Fibroblast of lung (primary cell): ENCODE results near the gene IGFL1. TPM values are rescaled to one million over a fixed set of nuclear protein-coding genes. Genes with fewer than 3 reads are reported as not detected.
A peak's percentile ranks its signal among the peaks of the same experiment; 100 is the strongest.
"Not testable (repeated sequence)": the region's sequence is repeated elsewhere in the genome, so short reads cannot be mapped to it uniquely, and the experiment has no call there.

Experiments
- DNase-seq, 2 donors: peaks; one replicate each; pipeline versions ENCODE4 v3.0.0 to v3.0.0-alpha.2; 2010; ENCODE audit warnings: low read depth in 2 of 2
- H2AFZ ChIP-seq: 2 replicates; pipeline ENCODE4 v1.5.1; 2012; ENCODE audit warnings: low read length, control low read depth, inconsistent platforms
- H3K27ac ChIP-seq: 2 replicates; pipeline ENCODE4 v1.5.1; 2011; ENCODE audit warnings: low read length, control low read depth; ENCODE audit not compliant: insufficient read depth
- H3K27me3 ChIP-seq: 2 replicates; pipeline ENCODE4 v1.5.1; 2011; ENCODE audit warnings: mild to moderate bottlenecking, low read length; ENCODE audit not compliant: control insufficient read depth, insufficient read depth
- H3K36me3 ChIP-seq: 2 replicates; pipeline ENCODE4 v1.5.1; 2011; ENCODE audit warnings: low read length; ENCODE audit not compliant: control insufficient read depth, insufficient read depth
- H3K4me1 ChIP-seq: 2 replicates; pipeline ENCODE4 v1.5.1; 2011; ENCODE audit warnings: low read length; ENCODE audit not compliant: control insufficient read depth, insufficient read depth; ENCODE audit errors: extremely low read depth
- H3K4me2 ChIP-seq: 2 replicates; pipeline ENCODE4 v1.5.1; 2011; ENCODE audit warnings: low read length, control low read depth; ENCODE audit not compliant: insufficient read depth; ENCODE audit errors: extremely low read depth
- H3K4me3 ChIP-seq, 4 experiments: fragments of 200-600 bp in 1 of 4; sonication (generic) in 1 of 4; replicated peaks in 1 of 4; 2 replicates each; pipeline ENCODE4 v1.5.1; 2011 to 2016; ENCODE audit warnings: low read length in 4 of 4, low read depth in 3 of 4, mild to moderate bottlenecking in 3 of 4, control low read depth in 2 of 4, inconsistent platforms in 1 of 4, mixed read lengths in 1 of 4; ENCODE audit not compliant: insufficient read depth in 1 of 4; ENCODE audit errors: control extremely low read depth in 1 of 4
- H3K79me2 ChIP-seq: 2 replicates; pipeline ENCODE4 v1.5.1; 2012; ENCODE audit warnings: mild to moderate bottlenecking, low read length, inconsistent platforms; ENCODE audit not compliant: control insufficient read depth, insufficient read depth
- H3K9ac ChIP-seq: 2 replicates; pipeline ENCODE4 v1.5.1; 2011; ENCODE audit warnings: mild to moderate bottlenecking, low read length, control low read depth; ENCODE audit not compliant: insufficient read depth
- H3K9me3 ChIP-seq: 2 replicates; pipeline ENCODE4 v1.5.1; 2012; ENCODE audit warnings: low read depth, low read length; ENCODE audit not compliant: control insufficient read depth, insufficient read depth
- H4K20me1 ChIP-seq: 2 replicates; pipeline ENCODE4 v1.5.1; 2011; ENCODE audit warnings: low read length; ENCODE audit not compliant: control insufficient read depth, insufficient read depth; ENCODE audit errors: extremely low read depth
- EZH2 ChIP-seq: IDR thresholded peaks from 2 replicates; pipeline ENCODE4 v1.5.1; 2012; ENCODE audit warnings: low read length, control low read depth, mild to moderate bottlenecking; ENCODE audit errors: missing control alignments
- polyA plus RNA-seq, 2 donors: library from polyadenylated mRNA; depleted of rRNA in 1 of 2; stranded (reverse) in 1 of 2; unstranded in 1 of 2; fragments of >200 nt; gene quantifications; 2 replicates each; pipeline ENCODE4 v1.2.1, GENCODE V29; 2011 to 2012; ENCODE audit warnings: missing spikeins in 1 of 2
- total RNA-seq: library from RNA; depleted of rRNA; stranded (reverse); fragments of >200 nt; gene quantifications from 2 replicates; pipeline ENCODE4 v1.2.1, GENCODE V29; 2014
- TF ChIP-seq, protein P1 (sequence below), 2 donors: IDR thresholded peaks in 1 of 2; conservative IDR thresholded peaks in 1 of 2; 1 replicate in 1 of 2; 2 replicates in 1 of 2; pipeline ENCODE4 v1.5.1; 2011 to 2012; ENCODE audit warnings: low read length in 2 of 2, control low read depth in 1 of 2, inconsistent platforms in 1 of 2, low read depth in 1 of 2, mild to moderate bottlenecking in 1 of 2

The IGFL1 gene
- total and polyA plus RNA-seq, 2 donors (not counting 1 experiment from before 2014, with no cell fraction given): not detected

DNA sequence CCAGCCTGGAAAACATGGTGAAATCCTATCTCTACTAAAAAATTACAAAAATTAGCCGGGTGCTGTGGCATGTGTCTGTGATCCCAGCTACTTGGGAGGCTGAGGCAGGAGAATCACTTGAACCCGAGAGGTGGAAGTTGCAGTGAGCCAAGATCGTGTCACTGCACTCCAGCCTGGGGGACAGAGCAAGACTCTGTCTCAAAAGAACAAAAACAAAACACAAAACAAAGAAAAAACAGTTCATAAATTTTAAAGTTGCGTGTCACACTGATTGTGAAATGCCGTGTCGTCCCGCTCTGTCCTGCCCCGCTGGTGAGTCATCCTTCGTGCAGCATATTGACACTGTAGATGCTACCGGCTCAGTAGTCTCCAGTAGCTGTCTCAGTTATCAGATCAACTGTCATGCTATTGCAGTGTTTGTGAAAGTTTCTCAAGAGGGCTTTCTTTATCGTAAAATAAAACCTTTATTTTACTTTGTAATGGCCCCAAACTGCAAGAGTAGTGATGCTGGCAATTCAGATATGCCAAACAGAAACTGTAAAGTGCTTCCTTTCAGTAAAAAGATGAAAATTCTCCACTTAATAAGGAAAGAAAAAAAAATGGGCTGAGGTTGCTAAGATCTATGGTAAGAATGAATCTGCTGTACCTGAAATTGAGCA, 36.4 kb upstream of the IGFL1 start:
- no peak for TF ChIP-seq EZH2
- TF ChIP-seq, protein P1, sequence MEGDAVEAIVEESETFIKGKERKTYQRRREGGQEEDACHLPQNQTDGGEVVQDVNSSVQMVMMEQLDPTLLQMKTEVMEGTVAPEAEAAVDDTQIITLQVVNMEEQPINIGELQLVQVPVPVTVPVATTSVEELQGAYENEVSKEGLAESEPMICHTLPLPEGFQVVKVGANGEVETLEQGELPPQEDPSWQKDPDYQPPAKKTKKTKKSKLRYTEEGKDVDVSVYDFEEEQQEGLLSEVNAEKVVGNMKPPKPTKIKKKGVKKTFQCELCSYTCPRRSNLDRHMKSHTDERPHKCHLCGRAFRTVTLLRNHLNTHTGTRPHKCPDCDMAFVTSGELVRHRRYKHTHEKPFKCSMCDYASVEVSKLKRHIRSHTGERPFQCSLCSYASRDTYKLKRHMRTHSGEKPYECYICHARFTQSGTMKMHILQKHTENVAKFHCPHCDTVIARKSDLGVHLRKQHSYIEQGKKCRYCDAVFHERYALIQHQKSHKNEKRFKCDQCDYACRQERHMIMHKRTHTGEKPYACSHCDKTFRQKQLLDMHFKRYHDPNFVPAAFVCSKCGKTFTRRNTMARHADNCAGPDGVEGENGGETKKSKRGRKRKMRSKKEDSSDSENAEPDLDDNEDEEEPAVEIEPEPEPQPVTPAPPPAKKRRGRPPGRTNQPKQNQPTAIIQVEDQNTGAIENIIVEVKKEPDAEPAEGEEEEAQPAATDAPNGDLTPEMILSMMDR (conservative IDR thresholded peaks at IDR 0.05 in 1 of 2, IDR thresholded peaks at IDR 0.05 in 1 of 2; ENCODE audit: low read depth in 1 of 2, low read length in 2 of 2): no peak
- peaks cover 22% of the 10 kb centered on the region for H3K27me3 ChIP-seq
- H3K27ac ChIP-seq: no peak overlapping the region
- H3K4me2 ChIP-seq: peak overlapping the region; percentile 75
- H3K36me3 ChIP-seq: no peaks in the 10 kb centered on the region
- no peaks in the 10 kb centered on the region for H3K79me2 ChIP-seq
- H3K9ac ChIP-seq: no peak overlapping the region
- no peaks in the 10 kb centered on the region for H3K9me3 ChIP-seq
- H3K4me1 ChIP-seq: peaks cover 2% of the 10 kb centered on the region
- no peak overlapping the region for H3K4me3 ChIP-seq
- no peak overlapping the region for H2AFZ ChIP-seq
- no peaks in the 10 kb centered on the region for H4K20me1 ChIP-seq
- peak; percentile 50 to 64 for DNase-seq

- no peak overlapping the region for H3K27ac ChIP-seq
- no peak overlapping the region for H2AFZ ChIP-seq
- peaks cover 2% of the 10 kb centered on the region for H3K4me1 ChIP-seq
- peaks cover 18% of the 10 kb centered on the region for H3K27me3 ChIP-seq
- no peak overlapping the region for H3K4me3 ChIP-seq
- no peaks in the 10 kb centered on the region for H3K9me3 ChIP-seq
- TF ChIP-seq EZH2: no peak
- TF ChIP-seq, protein P1 (conservative IDR thresholded peaks at IDR 0.05 in 1 of 2, IDR thresholded peaks at IDR 0.05 in 1 of 2; ENCODE audit: low read depth in 1 of 2, low read length in 2 of 2): no peak
- no peaks in the 10 kb centered on the region for H3K36me3 ChIP-seq
- H3K9ac ChIP-seq: no peak overlapping the region
- no peak for DNase-seq
- no peaks in the 10 kb centered on the region for H3K79me2 ChIP-seq
- H4K20me1 ChIP-seq: no peaks in the 10 kb centered on the region
- H3K4me2 ChIP-seq: no peak overlapping the region
These were observed 35.9 kb upstream of the IGFL1 start for GRCh38 chr19:46193678-46194077.

GRCh38 chr19:46195104-46195503, 34.4 kb upstream of the IGFL1 start:
- Histone ChIP-seq H3K9me3 (no peaks in the 10 kb centered on the region), H3K36me3 (no peaks in the 10 kb centered on the region), H3K4me3 (no peak overlapping the region), H3K4me2 (no peak overlapping the region), H3K79me2 (no peaks in the 10 kb centered on the region), H4K20me1 (no peaks in the 10 kb centered on the region), H2AFZ (no peak overlapping the region), H3K27ac (no peak overlapping the region), H3K27me3 (peaks cover 17% of the 10 kb centered on the region), H3K9ac (no peak overlapping the region), H3K4me1 (peaks cover 2% of the 10 kb centered on the region)
- no peak for DNase-seq
- TF ChIP-seq, protein P1 (conservative IDR thresholded peaks at IDR 0.05 in 1 of 2, IDR thresholded peaks at IDR 0.05 in 1 of 2; ENCODE audit: low read depth in 1 of 2, low read length in 2 of 2): no peak
- TF ChIP-seq EZH2: no peak

DNA sequence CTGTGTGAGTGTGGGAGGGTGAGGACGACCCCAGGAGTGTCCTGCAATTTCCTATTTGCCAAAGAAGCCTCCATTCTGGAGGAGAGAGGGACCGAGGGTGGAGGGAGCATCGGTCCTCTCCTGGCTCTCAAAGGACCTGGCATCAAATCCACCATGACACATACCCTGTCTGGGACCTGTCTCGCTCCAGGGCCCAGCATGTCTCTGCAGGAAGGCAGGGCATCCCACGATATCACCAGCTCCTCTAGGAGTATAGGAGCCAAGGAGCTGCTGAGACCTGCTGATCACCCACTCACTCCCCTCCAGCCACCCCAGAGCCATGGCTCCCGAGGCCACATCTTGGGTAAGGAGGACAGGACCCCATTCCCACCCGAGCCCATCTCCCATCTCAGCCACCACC, 33.6 kb upstream of the IGFL1 start:
- H3K4me3 ChIP-seq, H2AFZ ChIP-seq, H3K4me1 ChIP-seq, H3K27ac ChIP-seq, H3K36me3 ChIP-seq, H3K9me3 ChIP-seq, DNase-seq, H3K79me2 ChIP-seq, H4K20me1 ChIP-seq, H3K9ac ChIP-seq, H3K4me2 ChIP-seq: not testable (repeated sequence)
- H3K27me3 ChIP-seq: peaks cover 12% of the 10 kb centered on the region
